Measurements from ENCODE around the gene COPE. TPM values are rescaled to one million over a fixed set of nuclear protein-coding genes. Genes with fewer than 3 reads are reported as not detected.

The COPE gene
- total and polyA plus RNA-seq, 2 of the 8 experiments (the other 6 are each of a cell fraction or from before 2014, with no cell fraction given) = 178 to 356 TPM

DNA sequence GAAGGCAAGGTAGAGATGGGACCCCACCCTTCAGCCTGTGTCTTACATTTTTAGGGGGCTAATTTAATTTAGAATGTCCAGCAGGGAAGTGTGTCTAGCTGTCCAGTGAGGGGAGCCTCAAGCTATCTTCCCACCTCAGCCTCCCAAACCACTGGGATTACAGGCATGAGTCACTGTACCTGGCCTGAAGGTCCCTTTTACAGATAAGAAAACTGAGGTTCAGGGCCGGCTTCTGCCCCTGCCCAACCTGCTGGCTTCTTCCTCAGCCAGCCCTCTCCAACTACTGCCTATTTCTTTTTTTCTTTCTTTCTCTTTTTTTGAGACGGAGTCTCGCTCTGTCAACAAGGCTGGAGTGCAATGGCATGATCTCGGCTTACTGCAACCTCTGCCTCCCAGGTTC lies 41.2 kb upstream of the COPE start (continued):
- TF ChIP-seq, protein P1, sequence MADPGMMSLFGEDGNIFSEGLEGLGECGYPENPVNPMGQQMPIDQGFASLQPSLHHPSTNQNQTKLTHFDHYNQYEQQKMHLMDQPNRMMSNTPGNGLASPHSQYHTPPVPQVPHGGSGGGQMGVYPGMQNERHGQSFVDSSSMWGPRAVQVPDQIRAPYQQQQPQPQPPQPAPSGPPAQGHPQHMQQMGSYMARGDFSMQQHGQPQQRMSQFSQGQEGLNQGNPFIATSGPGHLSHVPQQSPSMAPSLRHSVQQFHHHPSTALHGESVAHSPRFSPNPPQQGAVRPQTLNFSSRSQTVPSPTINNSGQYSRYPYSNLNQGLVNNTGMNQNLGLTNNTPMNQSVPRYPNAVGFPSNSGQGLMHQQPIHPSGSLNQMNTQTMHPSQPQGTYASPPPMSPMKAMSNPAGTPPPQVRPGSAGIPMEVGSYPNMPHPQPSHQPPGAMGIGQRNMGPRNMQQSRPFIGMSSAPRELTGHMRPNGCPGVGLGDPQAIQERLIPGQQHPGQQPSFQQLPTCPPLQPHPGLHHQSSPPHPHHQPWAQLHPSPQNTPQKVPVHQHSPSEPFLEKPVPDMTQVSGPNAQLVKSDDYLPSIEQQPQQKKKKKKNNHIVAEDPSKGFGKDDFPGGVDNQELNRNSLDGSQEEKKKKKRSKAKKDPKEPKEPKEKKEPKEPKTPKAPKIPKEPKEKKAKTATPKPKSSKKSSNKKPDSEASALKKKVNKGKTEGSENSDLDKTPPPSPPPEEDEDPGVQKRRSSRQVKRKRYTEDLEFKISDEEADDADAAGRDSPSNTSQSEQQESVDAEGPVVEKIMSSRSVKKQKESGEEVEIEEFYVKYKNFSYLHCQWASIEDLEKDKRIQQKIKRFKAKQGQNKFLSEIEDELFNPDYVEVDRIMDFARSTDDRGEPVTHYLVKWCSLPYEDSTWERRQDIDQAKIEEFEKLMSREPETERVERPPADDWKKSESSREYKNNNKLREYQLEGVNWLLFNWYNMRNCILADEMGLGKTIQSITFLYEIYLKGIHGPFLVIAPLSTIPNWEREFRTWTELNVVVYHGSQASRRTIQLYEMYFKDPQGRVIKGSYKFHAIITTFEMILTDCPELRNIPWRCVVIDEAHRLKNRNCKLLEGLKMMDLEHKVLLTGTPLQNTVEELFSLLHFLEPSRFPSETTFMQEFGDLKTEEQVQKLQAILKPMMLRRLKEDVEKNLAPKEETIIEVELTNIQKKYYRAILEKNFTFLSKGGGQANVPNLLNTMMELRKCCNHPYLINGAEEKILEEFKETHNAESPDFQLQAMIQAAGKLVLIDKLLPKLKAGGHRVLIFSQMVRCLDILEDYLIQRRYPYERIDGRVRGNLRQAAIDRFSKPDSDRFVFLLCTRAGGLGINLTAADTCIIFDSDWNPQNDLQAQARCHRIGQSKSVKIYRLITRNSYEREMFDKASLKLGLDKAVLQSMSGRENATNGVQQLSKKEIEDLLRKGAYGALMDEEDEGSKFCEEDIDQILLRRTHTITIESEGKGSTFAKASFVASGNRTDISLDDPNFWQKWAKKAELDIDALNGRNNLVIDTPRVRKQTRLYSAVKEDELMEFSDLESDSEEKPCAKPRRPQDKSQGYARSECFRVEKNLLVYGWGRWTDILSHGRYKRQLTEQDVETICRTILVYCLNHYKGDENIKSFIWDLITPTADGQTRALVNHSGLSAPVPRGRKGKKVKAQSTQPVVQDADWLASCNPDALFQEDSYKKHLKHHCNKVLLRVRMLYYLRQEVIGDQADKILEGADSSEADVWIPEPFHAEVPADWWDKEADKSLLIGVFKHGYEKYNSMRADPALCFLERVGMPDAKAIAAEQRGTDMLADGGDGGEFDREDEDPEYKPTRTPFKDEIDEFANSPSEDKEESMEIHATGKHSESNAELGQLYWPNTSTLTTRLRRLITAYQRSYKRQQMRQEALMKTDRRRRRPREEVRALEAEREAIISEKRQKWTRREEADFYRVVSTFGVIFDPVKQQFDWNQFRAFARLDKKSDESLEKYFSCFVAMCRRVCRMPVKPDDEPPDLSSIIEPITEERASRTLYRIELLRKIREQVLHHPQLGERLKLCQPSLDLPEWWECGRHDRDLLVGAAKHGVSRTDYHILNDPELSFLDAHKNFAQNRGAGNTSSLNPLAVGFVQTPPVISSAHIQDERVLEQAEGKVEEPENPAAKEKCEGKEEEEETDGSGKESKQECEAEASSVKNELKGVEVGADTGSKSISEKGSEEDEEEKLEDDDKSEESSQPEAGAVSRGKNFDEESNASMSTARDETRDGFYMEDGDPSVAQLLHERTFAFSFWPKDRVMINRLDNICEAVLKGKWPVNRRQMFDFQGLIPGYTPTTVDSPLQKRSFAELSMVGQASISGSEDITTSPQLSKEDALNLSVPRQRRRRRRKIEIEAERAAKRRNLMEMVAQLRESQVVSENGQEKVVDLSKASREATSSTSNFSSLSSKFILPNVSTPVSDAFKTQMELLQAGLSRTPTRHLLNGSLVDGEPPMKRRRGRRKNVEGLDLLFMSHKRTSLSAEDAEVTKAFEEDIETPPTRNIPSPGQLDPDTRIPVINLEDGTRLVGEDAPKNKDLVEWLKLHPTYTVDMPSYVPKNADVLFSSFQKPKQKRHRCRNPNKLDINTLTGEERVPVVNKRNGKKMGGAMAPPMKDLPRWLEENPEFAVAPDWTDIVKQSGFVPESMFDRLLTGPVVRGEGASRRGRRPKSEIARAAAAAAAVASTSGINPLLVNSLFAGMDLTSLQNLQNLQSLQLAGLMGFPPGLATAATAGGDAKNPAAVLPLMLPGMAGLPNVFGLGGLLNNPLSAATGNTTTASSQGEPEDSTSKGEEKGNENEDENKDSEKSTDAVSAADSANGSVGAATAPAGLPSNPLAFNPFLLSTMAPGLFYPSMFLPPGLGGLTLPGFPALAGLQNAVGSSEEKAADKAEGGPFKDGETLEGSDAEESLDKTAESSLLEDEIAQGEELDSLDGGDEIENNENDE (IDR thresholded peaks at IDR 0.05; ENCODE audit: insufficient replicate concordance, low read length) = no peak
